Stimulated activated CD4-positive, alpha-beta T cell treated with anti-CD3 and anti-CD28 coated beads, Interleukin-4, amount 100 ng/mL, for 1 hour (primary cell): Measurements from ENCODE around the gene CNTN1.

Experiments used
- DNase-seq: peaks from one replicate; pipeline ENCODE4 v3.0.0-alpha.2; 2020

The CNTN1 gene

GRCh38 chr12:40691913-40692764 lies at the start of gene CNTN1:
TSS of gene CNTN1 (plus strand) at chr12:40692439.
- DNase-seq = no peak

- DNase-seq = no peak
Observed at GRCh38 chr12:40643506-40643905, 48.7 kb upstream of the CNTN1 start.

GRCh38 chr12:40643976-40644375 lies 48.3 kb upstream of the CNTN1 start:
- no peak for DNase-seq

- no peak for DNase-seq
Observed at GRCh38 chr12:40644708-40645107, 47.5 kb upstream of the CNTN1 start.

- no peak for DNase-seq
Observed at GRCh38 chr12:40645361-40645760, 46.9 kb upstream of the CNTN1 start.

- DNase-seq = no peak
Observed at GRCh38 chr12:40646456-40646855, 45.8 kb upstream of the CNTN1 start.

GRCh38 chr12:40646911-40647310 lies 45.3 kb upstream of the CNTN1 start:
- no peak for DNase-seq

GRCh38 chr12:40647651-40648050 lies 44.6 kb upstream of the CNTN1 start:
- DNase-seq = no peak

GRCh38 chr12:40648519-40648918 lies 43.7 kb upstream of the CNTN1 start:
- no peak for DNase-seq

- no peak for DNase-seq
Observed at GRCh38 chr12:40650038-40650704, 42.1 kb upstream of the CNTN1 start.

GRCh38 chr12:40655451-40655850 lies 36.8 kb upstream of the CNTN1 start:
- no peak for DNase-seq

GRCh38 chr12:40662366-40662765 lies 29.9 kb upstream of the CNTN1 start:
- DNase-seq = no peak

- DNase-seq = no peak
Observed at GRCh38 chr12:40663781-40664180, 28.5 kb upstream of the CNTN1 start.

GRCh38 chr12:40668099-40668529 lies 24.1 kb upstream of the CNTN1 start:
- DNase-seq = no peak

GRCh38 chr12:40672741-40673271 lies 19.4 kb upstream of the CNTN1 start:
- no peak for DNase-seq

- no peak for DNase-seq
Observed at GRCh38 chr12:40681148-40681547, 11.1 kb upstream of the CNTN1 start.

- no peak for DNase-seq
Observed at GRCh38 chr12:40684986-40685385, 7.3 kb upstream of the CNTN1 start.

GRCh38 chr12:40688085-40688725 lies 4.0 kb upstream of the CNTN1 start:
- no peak for DNase-seq

- no peak for DNase-seq
Observed at GRCh38 chr12:40689576-40689975, 2.7 kb upstream of the CNTN1 start.

GRCh38 chr12:40692765-40693206 lies 547 bp downstream of the CNTN1 start:
- no peak for DNase-seq

GRCh38 chr12:40693207-40693821 lies 1.1 kb downstream of the CNTN1 start:
- DNase-seq = no peak

- DNase-seq = no peak
Observed at GRCh38 chr12:40697566-40698259, 5.5 kb downstream of the CNTN1 start.
